ENCODE data around the gene UVRAG.

UVRAG gene

GRCh38 chr11:75768909-75769771, 45.9 kb upstream of the UVRAG start:
- Histone ChIP-seq H3K36me3 (ENCODE audit: control insufficient read depth, insufficient read depth, low read length) (no peaks in the 10 kb centered on the region), H3K27me3 (replicated peaks; ENCODE audit: control insufficient read depth, insufficient read depth, low read length) (no peaks in the 10 kb centered on the region), H3K4me3 (replicated peaks; ENCODE audit: low read depth, low read length) (peak overlapping the region; percentile 73)
- DNase-seq (ENCODE audit: extremely low read depth, insufficient read length): no peak
- no peak for TF ChIP-seq CTCF (IDR thresholded peaks at IDR 0.05; ENCODE audit: insufficient read depth, low read length, poor library complexity, severe bottlenecking)

- no peaks in the 10 kb centered on the region for H3K27me3 ChIP-seq (replicated peaks; ENCODE audit: control insufficient read depth, insufficient read depth, low read length)
Measured at GRCh38 chr11:75770102-75770501, 44.9 kb upstream of the UVRAG start.

GRCh38 chr11:75771646-75772410, 43.2 kb upstream of the UVRAG start:
- DNase-seq (ENCODE audit: extremely low read depth, insufficient read length): no peak
- no peak for TF ChIP-seq CTCF (IDR thresholded peaks at IDR 0.05; ENCODE audit: insufficient read depth, low read length, poor library complexity, severe bottlenecking)
- no peaks in the 10 kb centered on the region for H3K27me3 ChIP-seq (replicated peaks; ENCODE audit: control insufficient read depth, insufficient read depth, low read length)

More at GRCh38 chr11:75770102-75770501, 44.9 kb upstream of the UVRAG start:
- no peak for DNase-seq (ENCODE audit: extremely low read depth, insufficient read length)
- H3K36me3 ChIP-seq (ENCODE audit: control insufficient read depth, insufficient read depth, low read length): no peaks in the 10 kb centered on the region
- TF ChIP-seq CTCF (IDR thresholded peaks at IDR 0.05; ENCODE audit: insufficient read depth, low read length, poor library complexity, severe bottlenecking): no peak
- no peak overlapping the region for H3K4me3 ChIP-seq (replicated peaks; ENCODE audit: low read depth, low read length)

GRCh38 chr11:75773595-75774353, 41.2 kb upstream of the UVRAG start:
- TF ChIP-seq CTCF (IDR thresholded peaks at IDR 0.05; ENCODE audit: insufficient read depth, low read length, poor library complexity, severe bottlenecking): no peak
- H3K36me3 ChIP-seq (ENCODE audit: control insufficient read depth, insufficient read depth, low read length): no peaks in the 10 kb centered on the region; the same call in 1 of the 2 replicates
- no peaks in the 10 kb centered on the region for H3K27me3 ChIP-seq (replicated peaks; ENCODE audit: control insufficient read depth, insufficient read depth, low read length)
- peak; percentile 81 for DNase-seq (ENCODE audit: extremely low read depth, insufficient read length)
- no peak overlapping the region for H3K4me3 ChIP-seq (replicated peaks; ENCODE audit: low read depth, low read length)

More at GRCh38 chr11:75771646-75772410, 43.2 kb upstream of the UVRAG start:
- Histone ChIP-seq H3K4me3 (replicated peaks; ENCODE audit: low read depth, low read length) (no peak overlapping the region), H3K36me3 (ENCODE audit: control insufficient read depth, insufficient read depth, low read length) (no peaks in the 10 kb centered on the region; the same call in 1 of the 2 replicates)

- no peak for TF ChIP-seq CTCF (IDR thresholded peaks at IDR 0.05; ENCODE audit: insufficient read depth, low read length, poor library complexity, severe bottlenecking)
- H3K27me3 ChIP-seq (replicated peaks; ENCODE audit: control insufficient read depth, insufficient read depth, low read length): no peaks in the 10 kb centered on the region
- H3K4me3 ChIP-seq (replicated peaks; ENCODE audit: low read depth, low read length): no peak overlapping the region
- DNase-seq (ENCODE audit: extremely low read depth, insufficient read length): no peak
- H3K36me3 ChIP-seq (ENCODE audit: control insufficient read depth, insufficient read depth, low read length): no peaks in the 10 kb centered on the region; the same call in 1 of the 2 replicates
Measured at GRCh38 chr11:75775056-75775455, 40.0 kb upstream of the UVRAG start.
